AG04449 (cell line): ENCODE results near the gene CTNNA3.

Experiments used
- CTCF ChIA-PET: fragments of 350-600 bp; formaldehyde crosslinking; extraction: SDS; loops from one replicate; lab custom pipeline; 2021; ENCODE audit warnings: antibody characterized with exemption; lab: Yijun Ruan, JAX
- POLR2A ChIA-PET: fragments of 400-600, 350-600 bp; formaldehyde crosslinking; extraction: SDS; loops from one replicate; lab custom pipeline; 2020; ENCODE audit warnings: antibody characterized with exemption, inconsistent platforms; lab: Yijun Ruan, JAX
- DNase-seq: peaks from one replicate; pipeline ENCODE4 v3.0.0-alpha.2; 2010; ENCODE audit warnings: low read depth, low spot score
- H3K4me3 ChIP-seq: 2 replicates; pipeline ENCODE4 v1.5.1; 2011; ENCODE audit warnings: low read depth, mild to moderate bottlenecking, control low read depth, low read length
- CTCF ChIP-seq: IDR thresholded peaks from one replicate; pipeline ENCODE4 v1.5.1; 2011; ENCODE audit warnings: mild to moderate bottlenecking, moderate library complexity, low read length, control low read depth, inconsistent platforms; ENCODE audit not compliant: insufficient read depth; ENCODE audit errors: missing control alignments

Gene CTNNA3

DNA sequence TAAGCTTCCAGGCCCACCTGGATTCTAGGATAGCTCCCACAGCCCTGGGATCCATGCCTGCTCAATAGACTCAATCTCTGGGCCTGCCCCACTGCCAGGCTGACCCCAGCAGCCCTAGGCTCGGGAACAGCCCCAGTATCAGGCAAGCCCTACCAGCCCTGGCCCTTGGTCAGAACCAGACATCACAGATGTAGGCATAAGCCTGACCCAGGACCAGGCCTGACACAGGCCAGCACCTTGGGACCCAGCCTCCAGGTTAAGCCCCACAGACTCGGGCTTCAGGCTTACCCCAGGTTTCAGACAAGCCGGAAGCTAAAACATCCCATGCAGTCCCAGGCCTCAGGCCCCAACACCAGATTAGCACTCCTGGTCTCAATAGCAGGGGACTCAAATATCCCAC is 1046.4 kb downstream of the CTNNA3 start:
- H3K4me3 ChIP-seq, result no peak overlapping the region
- TF ChIP-seq CTCF, result no peak
- ChIA-PET POLR2A (no interaction called here), CTCF (no interaction called here)
- no peak for DNase-seq

DNA sequence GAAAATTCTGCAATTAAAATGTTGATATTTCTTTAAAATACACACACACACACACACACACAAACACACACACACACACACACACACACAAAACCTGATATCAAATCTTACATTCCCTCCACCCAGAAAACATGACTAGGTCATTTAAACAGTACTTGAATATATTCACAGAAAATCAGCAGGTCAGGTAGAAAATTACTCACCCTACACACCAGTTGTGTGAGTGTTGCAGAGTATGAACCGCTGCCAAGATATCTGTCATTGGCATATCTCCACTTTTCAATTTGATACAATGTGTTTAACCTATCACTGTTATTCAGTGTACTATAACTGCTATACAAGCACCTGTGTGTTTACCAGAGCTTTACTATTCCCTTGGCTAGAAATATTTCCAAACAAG is 1053.8 kb downstream of the CTNNA3 start:
- no peak overlapping the region for H3K4me3 ChIP-seq
- ChIA-PET CTCF (no interaction called here), POLR2A (no interaction called here)
- TF ChIP-seq CTCF, result no peak
- no peak for DNase-seq

- ChIA-PET CTCF (no interaction called here), POLR2A (no interaction called here)
- peak; percentile 51 for DNase-seq
- TF ChIP-seq CTCF, result no peak
- no peak overlapping the region for H3K4me3 ChIP-seq
Measured at GRCh38 chr10:66639371-66639770, 1056.6 kb downstream of the CTNNA3 start.

DNA sequence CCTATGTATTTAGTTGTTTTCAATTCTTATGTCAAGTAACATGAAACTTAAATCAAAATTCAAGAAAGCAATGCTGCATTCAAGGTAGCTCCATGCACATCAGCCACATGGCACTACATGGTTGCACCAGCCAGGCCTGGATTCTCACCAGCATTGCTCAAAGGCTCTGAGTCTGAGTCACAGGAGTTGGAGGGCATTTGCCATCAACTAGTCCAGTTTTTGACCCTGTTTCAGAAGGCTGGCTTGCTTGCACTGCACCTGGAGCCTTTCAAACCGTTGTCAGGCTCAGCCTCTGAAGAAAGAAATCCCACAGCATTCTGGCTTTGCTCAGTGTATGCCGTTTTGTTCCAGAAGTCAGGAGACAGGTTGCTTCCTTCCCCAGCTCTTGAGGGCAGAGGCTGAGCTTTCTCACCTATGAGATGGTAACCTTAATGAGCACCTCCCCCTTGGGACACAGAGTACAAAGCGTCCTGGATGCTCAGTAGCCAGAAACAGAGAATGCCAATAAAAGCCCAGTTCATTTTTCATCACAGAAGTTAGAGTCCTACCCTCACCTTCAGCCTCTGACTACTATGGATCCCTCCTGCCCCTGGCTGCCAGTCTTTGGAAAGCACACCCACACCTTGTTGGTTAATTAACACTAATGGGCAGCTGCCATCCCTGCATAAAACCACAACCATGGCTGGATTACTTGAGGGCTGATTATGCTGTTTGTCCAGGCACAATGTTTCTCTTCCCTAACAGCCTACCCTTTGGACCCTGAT is 1058.5 kb downstream of the CTNNA3 start:
- DNase-seq, result no peak
- no peak for TF ChIP-seq CTCF
- H3K4me3 ChIP-seq, result no peak overlapping the region
- ChIA-PET POLR2A (no interaction called here), CTCF (interaction anchor here (1.3 kb wide), 1 partner anchor 8 kb away, joined by 3 read pairs; no protein-coding TSS in a partner anchor)

- ChIA-PET POLR2A (no interaction called here), CTCF (no interaction called here)
- DNase-seq, result no peak
- no peak overlapping the region for H3K4me3 ChIP-seq
- TF ChIP-seq CTCF, result no peak
Measured at GRCh38 chr10:66629996-66630395, 1066.0 kb downstream of the CTNNA3 start.

- ChIA-PET CTCF (interaction anchor here (1.1 to 1.4 kb wide), 2 partner anchors 36 to 40 kb away, joined by 3 read pairs; no protein-coding TSS in a partner anchor), POLR2A (no interaction called here)
- no peak for DNase-seq
Measured at GRCh38 chr10:66627156-66627555, 1068.8 kb downstream of the CTNNA3 start.

More at GRCh38 chr10:66627156-66627555, 1068.8 kb downstream of the CTNNA3 start:
- no peak overlapping the region for H3K4me3 ChIP-seq
- no peak for TF ChIP-seq CTCF
